ENCODE data around the gene PDGFD.
"Not testable (repeated sequence)": the region's sequence is repeated elsewhere in the genome, so short reads cannot be mapped to it uniquely, and the experiment has no call there.

The PDGFD gene

GRCh38 chr11:104057908-104058307 lies 106.0 kb downstream of the PDGFD start:
- no peak for DNase-seq (ENCODE audit: low read depth in 2 of 3, low spot score in 1 of 3)

GRCh38 chr11:104055596-104055995 lies 108.4 kb downstream of the PDGFD start:
- no peak for DNase-seq (ENCODE audit: low read depth in 2 of 3, low spot score in 1 of 3)

GRCh38 chr11:104054911-104055529 lies 108.9 kb downstream of the PDGFD start:
- DNase-seq (ENCODE audit: low read depth in 2 of 3, low spot score in 1 of 3): no peak

GRCh38 chr11:104053743-104054478 lies 110.0 kb downstream of the PDGFD start:
- DNase-seq (ENCODE audit: low read depth in 2 of 3, low spot score in 1 of 3): no peak

GRCh38 chr11:104051778-104052177 lies 112.2 kb downstream of the PDGFD start:
- no peak for DNase-seq (ENCODE audit: low read depth in 2 of 3, low spot score in 1 of 3)

- no peak for DNase-seq (ENCODE audit: low read depth in 2 of 3, low spot score in 1 of 3)
Observed at GRCh38 chr11:104049116-104049515, 114.8 kb downstream of the PDGFD start.

GRCh38 chr11:104046858-104047257 lies 117.1 kb downstream of the PDGFD start:
- DNase-seq (ENCODE audit: low read depth in 2 of 3, low spot score in 1 of 3): not testable (repeated sequence)

- DNase-seq (ENCODE audit: low read depth in 2 of 3, low spot score in 1 of 3): no peak
Observed at GRCh38 chr11:104046331-104046730, 117.6 kb downstream of the PDGFD start.

- DNase-seq (ENCODE audit: low read depth in 2 of 3, low spot score in 1 of 3): no peak
Observed at GRCh38 chr11:104043678-104044239, 120.2 kb downstream of the PDGFD start.

GRCh38 chr11:104043142-104043541 lies 120.8 kb downstream of the PDGFD start:
- no peak for DNase-seq (ENCODE audit: low read depth in 2 of 3, low spot score in 1 of 3)

GRCh38 chr11:104041792-104042191 lies 122.2 kb downstream of the PDGFD start:
- no peak for DNase-seq (ENCODE audit: low read depth in 2 of 3, low spot score in 1 of 3)

- no peak for DNase-seq (ENCODE audit: low read depth in 2 of 3, low spot score in 1 of 3)
Observed at GRCh38 chr11:104036995-104037394, 127.0 kb downstream of the PDGFD start.

GRCh38 chr11:104036588-104036987 lies 127.4 kb downstream of the PDGFD start, which contains the start of gene DDI1:
TSS of gene DDI1 (plus strand) at chr11:104036640. CDS start at chr11:104036823, 183 bp downstream.
- no peak for DNase-seq (ENCODE audit: low read depth in 2 of 3, low spot score in 1 of 3)

GRCh38 chr11:104033561-104033960 lies 130.4 kb downstream of the PDGFD start:
- no peak for DNase-seq (ENCODE audit: low read depth in 2 of 3, low spot score in 1 of 3)

GRCh38 chr11:104033134-104033533 lies 130.8 kb downstream of the PDGFD start:
- DNase-seq (ENCODE audit: low read depth in 2 of 3, low spot score in 1 of 3): no peak

- no peak for DNase-seq (ENCODE audit: low read depth in 2 of 3, low spot score in 1 of 3)
Observed at GRCh38 chr11:104028476-104029263, 135.3 kb downstream of the PDGFD start.

GRCh38 chr11:104024572-104024971 lies 139.4 kb downstream of the PDGFD start:
- DNase-seq (ENCODE audit: low read depth in 2 of 3, low spot score in 1 of 3): no peak

- no peak for DNase-seq (ENCODE audit: low read depth in 2 of 3, low spot score in 1 of 3)
Observed at GRCh38 chr11:104015649-104016415, 148.1 kb downstream of the PDGFD start.

GRCh38 chr11:104011044-104011443 lies 152.9 kb downstream of the PDGFD start:
- DNase-seq (ENCODE audit: low read depth in 2 of 3, low spot score in 1 of 3): no peak

GRCh38 chr11:104009744-104010143 lies 154.2 kb downstream of the PDGFD start:
- DNase-seq (ENCODE audit: low read depth in 2 of 3, low spot score in 1 of 3): no peak

Data from stimulated activated CD4-positive, alpha-beta T cell treated with anti-CD3 and anti-CD28 coated beads, Interleukin-12 subunit alpha, Interleukin-12 subunit beta, amount 100 ng/mL, for 48 hours (primary cell).